GM21381 (cell line): ENCODE data around the gene TBC1D14.
"Not testable (repeated sequence)": the region's sequence is repeated elsewhere in the genome, so short reads cannot be mapped to it uniquely, and the experiment has no call there.

ENCODE experiments used
- ATAC-seq: cut with Tn5 transposase; IDR thresholded peaks from one replicate; pipeline ENCODE4 v1.9.1; 2021; ENCODE audit warnings: mild to moderate bottlenecking, moderate library complexity; ENCODE audit not compliant: unreplicated experiment

TBC1D14 gene

DNA sequence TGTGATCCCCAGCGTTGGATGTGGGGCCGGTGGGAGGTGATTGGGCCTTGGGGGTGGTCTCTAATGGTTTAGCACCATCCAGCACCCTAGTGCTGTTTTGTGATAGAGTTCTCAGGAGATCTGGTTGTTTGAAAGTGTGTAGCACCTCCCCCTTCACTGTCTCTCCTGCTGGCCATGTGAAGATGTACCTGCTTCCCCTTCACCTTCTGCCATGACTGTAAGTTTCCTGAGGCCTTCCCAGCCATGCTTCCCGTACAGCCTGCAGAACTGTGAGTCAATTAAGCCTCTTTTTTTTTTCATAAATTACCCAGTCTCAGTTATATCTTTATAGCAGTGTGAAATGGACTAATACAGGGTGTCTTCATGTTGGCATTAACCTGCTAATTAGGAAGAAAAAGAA lies 19.3 kb upstream of the TBC1D14 start:
- no peak for ATAC-seq

DNA sequence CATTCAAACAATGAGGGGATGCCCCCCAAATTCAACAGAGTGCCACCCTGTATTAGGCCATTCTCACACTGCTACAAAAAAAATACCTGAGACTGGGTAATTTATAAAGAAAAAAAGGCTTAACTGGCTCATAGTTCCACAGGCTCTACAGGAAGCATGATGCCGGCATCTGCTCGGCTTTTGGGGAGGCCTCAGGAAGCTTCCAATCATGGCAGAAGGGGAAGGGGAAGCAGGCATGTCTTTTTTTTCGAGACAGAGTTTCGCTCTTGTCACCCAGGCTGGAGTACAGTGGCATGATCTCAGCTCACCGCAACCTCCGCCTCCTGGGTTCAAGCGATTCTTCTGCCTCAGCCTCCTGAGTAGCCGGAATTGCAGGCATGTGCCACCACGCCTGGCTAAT lies 18.7 kb upstream of the TBC1D14 start:
- ATAC-seq, result not testable (repeated sequence)

DNA sequence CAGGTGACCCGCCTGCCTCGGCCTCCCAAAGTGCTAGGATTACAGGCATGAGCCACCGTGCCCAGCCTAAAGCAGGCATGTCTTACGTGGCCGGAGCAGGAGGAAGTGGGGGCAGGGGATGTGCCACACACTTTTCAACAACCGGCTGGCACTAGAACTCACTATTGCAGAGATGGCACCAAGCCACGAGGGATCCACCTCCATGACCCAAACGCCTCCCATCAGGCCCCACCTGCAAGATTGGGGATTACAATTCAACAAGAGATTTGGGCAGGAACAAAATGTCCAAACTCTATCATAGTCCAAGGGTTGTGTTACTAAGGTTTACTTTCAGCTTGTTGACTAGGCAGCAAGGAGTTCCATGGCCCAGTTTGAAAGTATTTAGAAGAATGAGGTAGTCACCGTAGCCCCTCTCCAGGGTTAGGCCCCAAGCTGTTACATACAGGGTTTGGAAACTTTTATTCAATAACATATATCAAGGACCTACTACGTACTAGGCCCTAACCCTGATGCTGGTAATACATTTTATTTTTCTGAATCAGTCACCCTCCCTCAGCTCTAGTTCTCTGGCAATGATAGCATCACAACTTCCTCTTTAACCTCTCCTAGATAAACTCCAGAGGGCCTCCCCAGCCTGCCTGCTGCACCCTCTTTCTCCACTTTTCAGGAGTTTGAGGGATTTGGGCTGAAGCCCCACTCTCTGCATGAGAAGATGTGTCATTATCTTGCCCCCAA lies 18.0 kb upstream of the TBC1D14 start:
- ATAC-seq, result no peak

DNA sequence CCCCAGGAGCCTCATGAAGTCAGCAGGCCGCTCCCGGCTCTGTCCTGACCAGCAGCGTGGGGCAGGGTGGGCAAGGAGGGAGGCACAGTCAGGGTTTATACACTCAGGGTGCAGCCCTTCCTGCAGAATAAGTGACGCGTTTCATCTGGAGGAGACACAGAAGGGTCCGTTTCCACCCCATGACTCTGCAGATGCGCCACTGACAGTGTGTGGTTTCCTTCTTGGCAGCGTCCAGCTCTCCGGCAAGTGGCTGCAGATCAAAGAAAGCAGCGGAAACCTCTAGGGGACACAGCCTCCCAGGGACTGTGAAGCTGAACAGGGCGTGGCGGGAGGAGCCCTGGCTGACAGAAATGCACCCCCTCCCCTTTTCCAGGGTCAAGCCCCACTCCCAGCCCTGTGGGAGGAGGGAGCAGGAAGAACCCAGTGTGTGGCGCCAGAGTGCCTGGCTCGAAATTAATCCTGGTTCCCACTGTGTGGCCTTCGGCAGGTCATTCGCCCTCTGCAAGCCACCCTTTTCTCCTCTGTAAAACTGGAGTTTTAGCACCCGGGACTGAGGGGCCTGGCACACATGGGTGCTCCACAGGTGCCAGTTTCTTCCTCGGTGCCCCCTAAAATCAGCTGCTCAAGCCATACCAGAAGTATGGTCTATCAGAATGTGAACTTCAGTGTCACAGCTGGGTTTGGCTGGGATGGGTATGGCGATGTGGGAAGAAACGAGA lies 17.3 kb upstream of the TBC1D14 start:
- ATAC-seq, result no peak

DNA sequence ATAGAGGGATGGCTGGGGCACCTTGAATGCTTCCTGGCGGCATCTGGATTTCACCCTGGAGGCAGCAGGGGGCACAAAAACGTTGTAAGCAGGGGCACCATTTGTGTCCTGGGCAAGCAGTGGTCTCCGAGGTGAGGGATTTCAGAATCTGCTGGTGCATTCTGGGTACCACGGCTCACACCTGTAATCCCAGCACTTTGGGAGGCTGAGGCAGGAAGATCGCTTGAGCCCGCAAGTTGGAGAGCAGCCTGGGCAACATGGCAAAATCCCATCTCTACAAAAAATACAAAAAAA lies 16.8 kb upstream of the TBC1D14 start:
- ATAC-seq, result no peak

DNA sequence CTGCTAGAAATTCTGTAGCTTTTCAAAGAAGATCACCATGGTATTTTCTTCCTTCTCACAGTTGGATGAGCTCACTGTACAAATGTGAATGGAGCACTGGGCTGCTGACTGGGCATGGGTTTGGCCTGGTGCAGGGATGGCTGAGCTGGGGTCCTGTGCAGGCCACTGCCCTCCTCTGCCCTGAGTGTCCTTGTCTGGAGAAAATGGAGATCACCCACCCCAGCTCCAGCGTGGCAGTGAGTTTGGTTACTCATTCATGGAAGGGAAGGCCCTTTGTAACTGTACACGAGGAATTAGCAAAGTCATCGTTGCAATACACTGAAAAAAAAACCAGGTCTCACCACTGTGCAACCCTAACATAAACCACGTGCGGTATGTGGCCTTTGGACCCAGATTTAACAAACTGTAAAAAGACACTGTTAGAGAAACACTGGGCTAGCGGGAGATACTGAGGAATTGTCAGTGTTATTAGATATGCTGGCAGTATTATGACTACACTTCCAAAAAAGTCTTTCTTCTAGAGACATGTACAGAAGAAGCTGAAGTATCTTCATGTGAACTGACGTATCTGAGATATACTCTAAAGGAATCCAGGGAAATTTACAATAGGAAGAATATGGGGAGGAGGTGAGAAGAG lies 16.1 kb upstream of the TBC1D14 start:
- ATAC-seq, result no peak

DNA sequence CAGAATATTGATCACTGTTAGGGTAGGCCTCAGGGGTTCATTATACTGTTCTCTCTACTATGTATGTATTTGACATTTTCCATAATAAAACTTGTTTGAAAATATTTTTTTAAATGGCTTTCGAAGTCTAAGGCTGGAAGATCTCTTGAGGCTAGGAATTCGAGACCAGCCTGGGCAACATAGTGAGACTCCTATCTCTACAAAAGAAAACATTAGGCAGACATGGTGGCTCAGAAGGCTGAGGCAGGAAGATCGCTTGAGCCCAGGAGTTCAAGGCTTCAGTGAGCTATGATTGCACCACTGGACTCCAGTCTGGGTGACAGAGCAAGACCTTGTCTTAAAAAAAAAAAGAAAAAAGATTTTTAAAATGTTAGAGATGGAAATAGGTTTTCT lies 15.5 kb upstream of the TBC1D14 start:
- ATAC-seq, result no peak

DNA sequence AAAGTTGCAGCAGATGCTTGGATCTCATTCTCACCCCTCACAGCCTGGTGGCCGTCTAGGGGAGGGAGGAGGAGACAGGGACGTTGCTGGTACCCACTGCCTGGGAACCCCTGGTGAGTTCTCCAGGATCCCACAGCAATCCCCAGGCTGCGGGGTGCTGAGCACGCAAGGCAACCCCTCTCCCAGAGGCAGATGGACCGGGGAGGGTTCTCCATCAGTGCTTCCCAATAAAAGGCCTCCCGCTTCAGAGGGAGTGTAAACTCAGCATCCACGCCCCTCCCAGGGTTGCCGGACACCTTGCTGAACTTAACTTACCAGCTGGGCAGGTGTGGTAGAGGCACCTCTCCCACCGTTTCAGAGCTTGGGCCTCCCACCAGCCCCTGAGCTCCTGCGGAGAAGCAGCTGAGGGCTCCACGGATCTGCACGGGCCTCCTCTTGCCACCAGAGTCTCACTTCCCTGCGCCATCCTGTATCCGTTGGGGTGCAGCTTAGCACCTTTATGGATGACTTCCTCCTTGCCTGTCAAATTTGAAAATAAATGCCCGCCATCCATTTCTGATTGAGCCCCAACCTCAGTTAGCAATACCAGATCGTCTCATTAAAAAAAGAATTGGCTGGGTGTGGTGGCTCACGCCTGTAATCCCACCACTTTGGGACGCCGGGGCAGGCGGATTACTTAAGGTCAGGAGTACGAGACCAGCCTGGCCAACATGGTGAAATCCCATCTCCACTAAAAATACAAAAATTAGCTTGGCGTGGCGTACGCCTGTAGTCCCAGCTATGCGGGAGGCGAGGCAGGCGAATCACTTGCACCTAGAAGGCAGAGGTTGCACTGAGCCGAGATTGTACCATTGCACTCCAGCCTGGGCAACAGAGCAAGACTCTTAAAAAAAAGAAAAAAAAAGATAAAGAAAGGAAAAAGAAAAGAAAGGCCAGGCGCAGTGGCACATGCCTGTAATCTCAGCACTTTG lies 14.8 kb upstream of the TBC1D14 start:
- ATAC-seq, result no peak

DNA sequence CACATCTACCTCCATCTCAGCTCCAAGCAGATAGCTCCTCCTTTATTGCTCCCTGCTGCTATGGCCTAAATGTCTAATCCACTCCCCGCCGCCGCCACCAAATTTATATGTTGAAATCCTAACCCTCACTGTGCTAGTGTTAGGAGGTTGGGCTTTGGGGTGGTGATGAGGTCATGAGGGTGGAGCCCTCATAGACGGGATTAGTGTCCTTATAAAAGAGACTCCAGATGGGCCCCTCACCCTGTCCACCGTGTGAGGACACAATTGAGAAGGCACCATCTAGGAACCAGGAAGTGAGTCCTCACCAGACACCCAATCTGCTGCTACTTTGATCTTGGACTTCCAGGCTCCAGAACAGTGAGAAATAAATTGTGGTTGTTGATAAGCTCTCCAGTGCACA lies 13.6 kb upstream of the TBC1D14 start:
- ATAC-seq, result no peak

DNA sequence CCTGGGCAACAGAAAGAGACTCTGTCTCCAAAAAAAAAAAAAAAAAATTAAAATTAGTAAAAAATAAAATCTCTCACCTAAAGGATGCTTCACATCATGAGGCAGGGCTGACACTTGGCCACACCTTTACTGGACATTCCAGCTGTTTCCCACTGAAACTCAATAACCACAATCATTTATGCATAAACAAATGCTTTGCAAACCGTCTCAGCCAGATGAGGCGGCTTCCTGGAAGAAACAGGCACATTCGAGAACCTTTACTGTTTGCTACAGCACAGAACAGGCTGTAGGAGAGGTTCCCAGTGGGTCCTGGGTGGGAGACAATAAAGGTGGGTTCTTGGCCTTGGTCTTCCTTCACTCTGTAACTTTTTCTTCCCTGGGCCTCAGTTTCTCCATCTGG lies 10.9 kb upstream of the TBC1D14 start:
- ATAC-seq, result no peak

DNA sequence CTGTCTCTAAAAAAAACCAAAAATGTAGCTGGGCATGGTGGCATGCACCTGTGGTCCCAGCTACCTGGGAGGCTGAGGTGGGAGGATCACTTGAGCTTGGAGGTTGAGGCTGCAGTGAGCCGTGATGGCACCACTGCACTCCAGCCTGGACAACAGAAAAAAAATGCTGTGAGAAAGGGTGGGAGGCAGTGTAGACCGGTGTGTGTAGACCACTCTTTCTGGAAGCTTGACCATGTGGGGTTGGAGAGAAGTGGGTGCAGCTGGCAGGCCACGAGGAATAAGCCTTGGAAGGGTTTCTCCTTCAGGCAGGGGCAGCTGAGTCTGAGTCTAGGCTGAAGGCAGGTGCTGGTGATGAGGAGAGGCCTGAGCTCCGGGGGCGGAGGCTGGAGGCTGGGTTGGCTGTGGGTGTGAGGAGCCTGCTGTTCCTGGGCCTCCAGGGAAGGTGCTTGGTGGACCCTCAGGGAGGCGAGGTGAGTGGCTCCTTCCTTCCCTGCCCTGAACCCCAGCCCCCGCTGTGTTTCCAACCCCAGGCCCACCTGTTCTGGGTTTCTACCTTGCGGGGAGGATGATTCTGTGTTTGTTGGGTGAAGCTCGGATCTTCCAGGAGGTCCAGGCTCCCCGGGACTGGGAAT lies 9.3 kb upstream of the TBC1D14 start:
- no peak for ATAC-seq

DNA sequence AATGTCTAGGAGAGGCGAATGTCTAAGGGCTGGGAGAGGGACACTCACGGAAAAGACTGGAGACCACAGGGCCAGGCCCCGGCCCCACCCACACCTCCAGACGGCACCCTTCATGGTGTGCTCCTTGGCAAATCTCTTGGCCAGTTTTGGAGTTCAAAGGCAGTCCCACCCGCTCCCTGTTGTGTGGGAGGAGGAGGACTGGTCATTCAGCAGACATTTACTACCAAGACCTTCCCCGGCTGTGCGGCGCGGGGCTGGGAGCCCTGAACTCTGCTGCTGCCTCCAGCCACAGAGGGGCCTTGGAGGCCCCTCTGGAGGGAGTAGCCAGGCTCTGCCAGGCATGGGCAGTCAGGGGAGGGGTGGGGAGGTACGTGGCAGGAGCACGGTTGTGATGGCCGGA lies 8.7 kb upstream of the TBC1D14 start:
- no peak for ATAC-seq

DNA sequence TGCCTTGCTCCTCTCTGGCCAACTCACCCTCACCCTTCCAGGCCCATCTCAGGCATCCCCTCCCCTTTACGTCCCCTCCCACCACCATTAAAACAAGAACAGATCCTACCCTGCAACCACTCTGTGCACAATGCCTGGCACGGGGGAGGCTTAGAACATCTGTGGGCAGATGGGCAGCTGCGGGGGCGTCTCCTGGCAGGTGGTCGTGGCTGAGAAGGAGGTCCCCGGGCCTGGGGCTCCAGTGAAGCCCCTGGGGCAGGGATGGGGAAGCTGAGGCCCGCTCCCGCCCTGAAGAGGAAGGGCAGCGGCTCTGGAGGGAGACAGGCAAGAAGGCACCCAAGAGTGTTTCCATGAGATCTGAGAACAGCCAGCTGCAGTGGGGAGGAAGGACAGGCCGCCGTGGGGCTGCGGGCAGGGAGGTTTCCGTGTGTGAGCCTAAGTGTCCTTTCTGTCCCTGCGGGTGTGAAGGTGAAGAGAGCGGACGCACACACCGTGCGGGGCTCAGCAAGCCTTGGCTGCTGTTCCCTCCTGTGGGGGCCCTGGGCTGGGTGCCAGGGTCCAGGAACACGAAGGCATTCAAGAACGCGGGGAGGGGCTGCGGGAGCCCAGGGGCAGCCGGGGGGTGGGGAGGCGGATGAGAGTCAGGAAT lies 7.8 kb upstream of the TBC1D14 start:
- no peak for ATAC-seq

DNA sequence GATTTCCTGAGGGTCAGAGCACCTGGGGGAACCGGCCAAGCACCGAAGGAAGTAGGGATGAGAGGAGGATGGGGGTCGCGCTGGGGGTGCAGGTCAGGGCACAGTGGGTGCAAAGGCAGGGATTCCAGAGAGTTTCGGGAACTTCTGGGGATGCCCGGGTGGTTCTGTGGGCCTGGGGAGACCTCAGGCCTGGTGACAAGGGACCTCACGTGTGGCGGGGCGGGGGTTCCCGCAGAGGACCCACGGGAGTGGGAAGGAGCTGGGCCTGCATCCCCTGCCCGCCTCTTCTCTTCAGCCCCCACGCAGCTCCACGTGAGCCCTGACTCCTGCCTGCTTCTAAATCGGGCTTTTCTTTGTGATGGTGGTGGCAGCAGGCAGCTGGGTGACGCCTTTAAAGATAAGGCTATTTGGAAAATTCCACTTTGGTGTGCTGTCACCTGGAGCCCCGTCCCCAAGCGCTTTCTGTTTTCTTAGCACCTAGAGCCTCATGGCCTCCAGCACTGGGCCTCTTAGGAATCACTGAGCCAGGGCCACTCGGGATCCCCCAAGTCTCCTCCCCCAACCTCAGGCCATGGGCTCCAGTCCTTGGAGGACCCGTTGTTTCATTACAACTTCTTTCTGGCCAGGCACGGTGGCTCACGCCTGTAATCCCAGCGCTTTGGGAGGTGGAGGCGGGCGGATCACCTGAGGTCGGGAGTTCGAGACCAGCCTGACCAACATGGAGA lies 7.1 kb upstream of the TBC1D14 start:
- no peak for ATAC-seq

DNA sequence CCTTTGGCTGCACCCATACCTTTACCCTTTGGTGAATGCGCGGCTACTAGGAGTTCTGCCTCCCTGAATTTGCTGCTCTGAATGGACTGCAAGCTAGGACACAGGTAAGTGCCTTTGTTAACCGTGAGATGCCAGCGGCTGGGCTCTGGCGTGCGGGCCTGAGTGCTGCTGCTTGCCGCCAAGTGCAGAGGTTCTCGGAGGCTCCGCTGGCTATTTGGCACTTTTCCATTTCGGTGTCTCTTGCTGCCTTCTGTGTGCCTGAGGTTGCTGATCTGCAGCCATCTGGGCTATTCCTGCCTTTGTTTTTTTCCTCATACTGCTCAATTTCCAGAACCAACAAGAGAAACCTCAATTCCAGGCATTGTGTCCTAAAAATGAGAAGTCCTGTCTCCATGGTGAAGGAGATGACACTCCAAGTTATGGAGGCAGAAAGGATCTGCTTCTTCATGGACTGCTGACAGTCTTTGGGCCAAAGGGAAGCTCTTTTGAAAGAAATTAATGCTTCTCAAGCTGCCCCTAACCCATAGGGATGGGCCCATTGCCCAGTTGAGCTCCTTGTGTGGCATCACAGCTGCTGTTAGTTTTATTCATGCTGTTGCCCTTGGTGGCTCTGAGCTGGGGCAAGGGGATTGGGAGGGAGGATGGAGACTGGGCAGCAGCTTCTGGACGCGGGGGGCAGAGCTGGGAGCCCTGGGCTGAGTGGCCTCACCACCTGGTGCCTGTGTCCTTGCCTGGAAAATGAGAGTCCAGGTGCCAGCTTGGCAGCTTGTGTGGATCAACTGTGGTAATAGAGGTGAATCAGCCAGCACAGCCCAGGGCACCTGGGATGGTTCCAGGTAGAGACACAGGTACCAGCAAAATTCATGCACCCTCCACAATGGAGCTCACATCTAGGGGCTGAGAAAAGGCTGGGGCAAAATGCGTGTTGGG lies 3.8 kb upstream of the TBC1D14 start:
- no peak for ATAC-seq

DNA sequence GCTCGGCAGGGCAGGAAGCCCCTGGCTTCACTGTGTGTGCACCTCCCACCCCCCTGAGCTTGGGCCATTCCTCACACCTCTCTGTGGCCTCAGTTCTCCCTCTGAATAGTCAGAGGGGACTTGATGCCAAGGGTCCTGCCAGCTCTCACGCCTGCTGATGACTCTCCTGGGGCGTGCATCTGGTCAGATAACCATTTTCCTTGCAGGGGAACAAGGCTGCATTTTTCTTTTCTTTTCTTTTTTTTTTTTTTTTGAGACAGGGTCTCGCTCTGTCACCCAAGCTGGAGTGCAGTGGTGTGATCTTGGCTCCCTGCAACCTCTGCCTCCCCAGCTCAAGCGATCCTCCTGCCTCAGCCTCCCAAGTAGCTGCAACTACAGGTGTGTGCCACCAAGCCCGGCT lies 3.1 kb upstream of the TBC1D14 start:
- not testable (repeated sequence) for ATAC-seq

DNA sequence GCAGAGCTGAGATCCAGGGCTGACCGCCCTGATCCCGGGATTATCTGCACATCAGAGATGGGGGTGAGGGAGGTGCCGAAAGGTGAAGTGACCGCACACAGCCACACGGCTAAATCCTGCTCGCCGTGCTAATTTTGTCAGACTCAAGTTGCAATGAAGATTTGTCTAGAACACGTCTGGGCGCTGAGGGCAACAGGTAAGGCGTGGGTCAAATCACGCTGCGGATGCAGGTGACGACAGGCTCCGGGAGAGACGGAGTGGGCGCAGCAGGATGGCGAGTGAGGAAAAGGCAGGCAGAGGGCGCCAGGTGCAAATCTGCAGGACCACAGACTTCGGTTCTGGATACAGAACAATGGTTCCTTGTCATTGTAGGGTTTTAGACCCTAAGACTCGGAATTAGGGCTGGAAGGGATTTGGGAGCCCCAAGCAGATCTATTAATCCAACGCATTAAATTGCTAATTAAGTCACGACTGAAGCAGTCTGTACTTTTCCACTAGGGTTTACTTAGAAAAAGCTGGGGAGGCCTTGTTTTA lies 1.9 kb upstream of the TBC1D14 start:
- ATAC-seq, result no peak

DNA sequence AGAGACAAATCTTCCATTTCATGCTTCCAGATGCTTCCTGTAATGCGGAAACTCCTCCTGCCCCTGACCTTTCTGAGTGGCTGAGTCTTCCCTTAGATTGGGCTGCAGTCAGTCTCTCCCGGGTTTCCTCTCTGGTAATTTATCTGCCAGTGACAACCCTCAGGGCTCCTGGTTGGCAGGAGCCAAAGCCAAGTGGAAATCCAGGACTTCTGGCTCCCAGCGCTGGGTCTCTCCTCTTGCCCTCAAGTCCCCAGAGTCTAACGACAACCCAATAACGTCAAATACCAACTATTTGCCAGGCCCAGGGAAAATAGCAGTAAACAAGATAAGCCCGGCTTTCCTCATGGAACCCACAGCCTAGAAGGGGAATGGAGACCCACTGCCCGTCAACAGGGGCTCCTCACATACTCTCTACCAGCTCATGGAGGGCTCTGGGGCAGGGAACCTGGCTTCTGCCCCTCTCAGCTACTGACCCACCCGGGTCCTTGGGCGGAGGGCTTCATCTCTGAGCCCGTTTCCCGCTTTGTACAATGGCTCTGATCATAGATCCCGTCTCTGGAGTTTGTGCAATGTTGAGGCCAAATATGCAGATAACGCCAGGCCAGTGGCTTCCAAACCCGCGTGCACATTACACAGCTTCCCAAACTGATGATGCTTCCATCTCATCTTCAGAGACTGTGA lies 1.1 kb upstream of the TBC1D14 start:
- ATAC-seq, result no peak
